Activated CD8-positive, alpha-beta T cell treated with anti-CD3 and anti-CD28 coated beads for 36 hours (primary cell): Measurements from ENCODE around the gene SLC4A4. TPM values are rescaled to one million over a fixed set of nuclear protein-coding genes. Genes with fewer than 3 reads are reported as not detected.

Experiments used
- ATAC-seq: fragments of 200-7000 bp; cut with Tn5 transposase; one replicate; pipeline ENCODE4 v1.10.0; 2021; ENCODE audit warnings: mild to moderate bottlenecking, moderate library complexity
- CTCF ChIA-PET: fragments of 350-600 bp; sonication (Branson Sonifier 250); formaldehyde crosslinking; loops from one replicate; lab custom pipeline; 2021; ENCODE audit warnings: antibody characterized with exemption; lab: Charles Lee
- POLR2A ChIA-PET: fragments of 350-600 bp; sonication (Branson Sonifier 250); formaldehyde crosslinking; loops from one replicate; lab custom pipeline; 2021; ENCODE audit warnings: antibody characterized with exemption; lab: Charles Lee
- DNase-seq: peaks from one replicate; pipeline ENCODE4 v3.0.0-alpha.2; 2020
- H3K27ac Mint-ChIP-seq: one replicate; pipeline ENCODE4 v1.8.0; 2021; ENCODE audit warnings: mild to moderate bottlenecking, mixed read lengths
- H3K27me3 Mint-ChIP-seq: one replicate; pipeline ENCODE4 v1.8.0; 2021; ENCODE audit warnings: mixed read lengths
- H3K36me3 Mint-ChIP-seq: one replicate; pipeline ENCODE4 v1.8.0; 2021; ENCODE audit warnings: low read depth, mixed read lengths
- H3K4me1 Mint-ChIP-seq: one replicate; pipeline ENCODE4 v1.8.0; 2021; ENCODE audit warnings: low read depth, mixed read lengths
- H3K4me3 Mint-ChIP-seq: one replicate; pipeline ENCODE4 v1.8.0; 2021; ENCODE audit warnings: mild to moderate bottlenecking, moderate library complexity, mixed read lengths
- H3K9me3 Mint-ChIP-seq: one replicate; pipeline ENCODE4 v1.8.0; 2021; ENCODE audit warnings: mixed read lengths
- intact Hi-C: fragments of 100-400 bp; cut with micrococcal nuclease; formaldehyde crosslinking; loops from one replicate; pipeline ENCODE4 v1.10.0; 2022
- total RNA-seq, 2 experiments: library from RNA; stranded (reverse); gene quantifications; one replicate each; pipeline ENCODE4 v1.2.3, GENCODE V29; 2021
- TF ChIP-seq, protein P1 (sequence below): fragments of 200-600 bp; IDR thresholded peaks from one replicate; pipeline ENCODE4 v1.8.0; 2022; ENCODE audit warnings: antibody characterized with exemption, mild to moderate bottlenecking

SLC4A4 gene
- total RNA-seq, 2 experiments from 2014 or later: 0.59 to 0.81 TPM

DNA sequence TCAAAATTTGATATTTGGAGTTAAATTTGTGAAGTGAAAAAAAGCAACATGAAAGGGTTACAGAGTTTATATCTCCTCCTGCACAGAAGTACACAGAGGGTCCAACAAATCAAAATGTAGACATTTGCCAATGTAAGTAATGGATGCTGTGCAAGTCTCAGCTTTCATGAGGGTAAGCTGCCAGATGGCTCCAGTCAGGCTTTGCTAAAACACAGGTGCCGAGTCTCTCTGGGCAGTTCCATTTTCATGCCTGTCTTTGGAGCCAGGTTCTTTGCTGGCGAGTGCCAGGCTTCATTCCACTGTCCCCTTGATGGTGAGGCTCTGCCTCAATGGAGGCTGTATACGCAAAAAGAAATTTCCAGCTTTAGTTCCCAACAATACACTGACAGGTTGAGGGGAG, 27.9 kb downstream of the SLC4A4 start:
- H3K27ac Mint-ChIP-seq: no peak overlapping the region
- DNase-seq (no peak), ATAC-seq (no peak)
- H3K4me3 Mint-ChIP-seq: no peak overlapping the region
- TF ChIP-seq, protein P1, sequence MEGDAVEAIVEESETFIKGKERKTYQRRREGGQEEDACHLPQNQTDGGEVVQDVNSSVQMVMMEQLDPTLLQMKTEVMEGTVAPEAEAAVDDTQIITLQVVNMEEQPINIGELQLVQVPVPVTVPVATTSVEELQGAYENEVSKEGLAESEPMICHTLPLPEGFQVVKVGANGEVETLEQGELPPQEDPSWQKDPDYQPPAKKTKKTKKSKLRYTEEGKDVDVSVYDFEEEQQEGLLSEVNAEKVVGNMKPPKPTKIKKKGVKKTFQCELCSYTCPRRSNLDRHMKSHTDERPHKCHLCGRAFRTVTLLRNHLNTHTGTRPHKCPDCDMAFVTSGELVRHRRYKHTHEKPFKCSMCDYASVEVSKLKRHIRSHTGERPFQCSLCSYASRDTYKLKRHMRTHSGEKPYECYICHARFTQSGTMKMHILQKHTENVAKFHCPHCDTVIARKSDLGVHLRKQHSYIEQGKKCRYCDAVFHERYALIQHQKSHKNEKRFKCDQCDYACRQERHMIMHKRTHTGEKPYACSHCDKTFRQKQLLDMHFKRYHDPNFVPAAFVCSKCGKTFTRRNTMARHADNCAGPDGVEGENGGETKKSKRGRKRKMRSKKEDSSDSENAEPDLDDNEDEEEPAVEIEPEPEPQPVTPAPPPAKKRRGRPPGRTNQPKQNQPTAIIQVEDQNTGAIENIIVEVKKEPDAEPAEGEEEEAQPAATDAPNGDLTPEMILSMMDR: no peak
- H3K9me3 Mint-ChIP-seq: no peaks in the 10 kb centered on the region
- ChIA-PET CTCF (interaction anchor here (0.6 kb wide), 1 partner anchor 22 kb away, joined by 3 read pairs; no protein-coding TSS in a partner anchor), POLR2A (no interaction called here)
- H3K27me3 Mint-ChIP-seq: no peaks in the 10 kb centered on the region
- H3K36me3 Mint-ChIP-seq: no peaks in the 10 kb centered on the region
- intact Hi-C loops: no loop called here
- no peaks in the 10 kb centered on the region for H3K4me1 Mint-ChIP-seq

- Mint-ChIP-seq H3K4me3 (no peak overlapping the region), H3K36me3 (no peaks in the 10 kb centered on the region), H3K27me3 (no peaks in the 10 kb centered on the region), H3K9me3 (no peaks in the 10 kb centered on the region), H3K27ac (no peak overlapping the region), H3K4me1 (no peaks in the 10 kb centered on the region)
- DNase-seq: no peak
- CTCF ChIA-PET: interaction anchor here (0.6 kb wide), 1 partner anchor 21 kb away, joined by 3 read pairs; no protein-coding TSS in a partner anchor
- intact Hi-C loops: no loop called here
- POLR2A ChIA-PET: no interaction called here
- TF ChIP-seq, protein P1: no peak
- no peak for ATAC-seq
These were observed 28.7 kb downstream of the SLC4A4 start for GRCh38 chr4:71367546-71367945.

DNA sequence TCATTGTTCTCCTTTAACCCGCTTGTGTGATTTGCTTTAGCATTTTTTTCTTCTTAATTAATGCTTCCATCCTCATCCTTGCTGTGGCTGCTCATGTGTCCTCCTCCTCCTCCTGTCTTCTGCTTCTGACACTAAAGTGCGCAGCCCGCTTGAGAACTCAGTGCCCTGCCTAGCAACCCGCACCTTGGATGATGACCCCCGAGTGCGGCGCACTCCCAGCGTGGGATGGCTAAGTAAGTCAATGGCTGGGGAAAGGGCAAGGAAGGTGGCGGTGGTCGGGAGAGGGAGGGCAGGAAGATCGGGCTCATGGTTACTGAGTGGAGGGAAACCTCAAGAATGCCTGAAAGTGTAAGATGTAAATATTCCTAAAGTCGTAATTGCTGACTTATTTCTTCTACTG, 30.1 kb downstream of the SLC4A4 start:
- CTCF ChIA-PET: no interaction called here
- POLR2A ChIA-PET: no interaction called here
- no peak for ATAC-seq
- Mint-ChIP-seq H3K4me1 (no peaks in the 10 kb centered on the region), H3K9me3 (no peaks in the 10 kb centered on the region), H3K27ac (no peak overlapping the region), H3K4me3 (no peak overlapping the region), H3K27me3 (no peaks in the 10 kb centered on the region), H3K36me3 (no peaks in the 10 kb centered on the region)
- TF ChIP-seq, protein P1: no peak
- intact Hi-C loops: no loop called here
- DNase-seq: no peak

DNA sequence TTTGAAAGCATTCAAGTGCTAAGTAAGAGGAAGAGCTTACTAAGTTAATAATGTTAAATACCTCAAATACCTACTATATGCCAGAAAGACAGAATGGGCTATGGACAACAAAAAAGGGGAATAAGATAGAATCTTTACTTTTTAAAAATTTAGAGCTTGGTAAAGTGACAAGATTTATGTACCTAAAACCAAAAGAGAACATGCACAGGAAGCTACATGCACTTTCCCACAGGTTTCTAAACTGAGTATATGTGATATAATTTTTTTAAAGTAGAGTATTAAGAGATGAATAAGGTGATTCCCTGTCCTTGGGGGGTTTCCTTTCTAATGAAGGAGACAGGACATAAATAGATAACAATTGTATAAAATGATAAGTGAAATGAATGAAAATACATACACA, 30.7 kb downstream of the SLC4A4 start:
- Mint-ChIP-seq H3K4me3 (no peak overlapping the region), H3K36me3 (no peaks in the 10 kb centered on the region), H3K27me3 (no peaks in the 10 kb centered on the region), H3K9me3 (no peaks in the 10 kb centered on the region), H3K4me1 (no peaks in the 10 kb centered on the region), H3K27ac (no peak overlapping the region)
- intact Hi-C loops: no loop called here
- ChIA-PET POLR2A (no interaction called here), CTCF (interaction anchor here (0.6 kb wide), 2 partner anchors 99 to 768 kb away, joined by 3 read pairs; no protein-coding TSS in a partner anchor)
- no peak for DNase-seq
- TF ChIP-seq, protein P1: no peak
- ATAC-seq: no peak

GRCh38 chr4:71375494-71375893, 36.7 kb downstream of the SLC4A4 start:
- ATAC-seq (no peak), DNase-seq (no peak)
- intact Hi-C loops: no loop called here
- TF ChIP-seq, protein P1: no peak
- ChIA-PET CTCF (no interaction called here), POLR2A (no interaction called here)
- no peaks in the 10 kb centered on the region for H3K36me3 Mint-ChIP-seq
- no peaks in the 10 kb centered on the region for H3K9me3 Mint-ChIP-seq
- H3K27me3 Mint-ChIP-seq: no peaks in the 10 kb centered on the region
- H3K4me1 Mint-ChIP-seq: no peaks in the 10 kb centered on the region
- no peak overlapping the region for H3K27ac Mint-ChIP-seq
- no peak overlapping the region for H3K4me3 Mint-ChIP-seq
